B cell (primary cell): ENCODE results near the gene RAB8B. TPM values are rescaled to one million over a fixed set of nuclear protein-coding genes. Genes with fewer than 3 reads are reported as not detected.

Experiments
- ATAC-seq: fragments of 200-7000 bp; cut with Tn5 transposase; one replicate; pipeline ENCODE4 v1.10.0; 2021; ENCODE audit warnings: low read depth, mild to moderate bottlenecking, moderate number of reproducible peaks, moderate library complexity
- CTCF ChIA-PET: fragments of 350-600 bp; sonication (Branson Sonifier 250); formaldehyde crosslinking; loops from one replicate; lab custom pipeline; 2021; ENCODE audit warnings: antibody characterized with exemption, inconsistent platforms; lab: Charles Lee
- POLR2A ChIA-PET: fragments of 350-600 bp; sonication (Branson Sonifier 250); formaldehyde crosslinking; loops from one replicate; lab custom pipeline; 2021; ENCODE audit warnings: antibody characterized with exemption; lab: Charles Lee
- DNase-seq: peaks from one replicate; pipeline ENCODE4 v3.0.0; 2013
- H2AFZ ChIP-seq: 2 replicates; pipeline ENCODE4 v1.6.1; 2012; ENCODE audit warnings: mild to moderate bottlenecking, low read depth, low read length; ENCODE audit not compliant: insufficient read depth, poor library complexity, severe bottlenecking
- H3K27ac ChIP-seq, 2 donors: 1 replicate in 1 of 2; 2 replicates in 1 of 2; pipeline ENCODE4 v1.5.1; 2012 to 2013; ENCODE audit warnings: low read length in 2 of 2, mild to moderate bottlenecking in 2 of 2, moderate library complexity in 1 of 2
- H3K27me3 ChIP-seq, 4 experiments: fragments of 200-600 bp in 1 of 4; sonication (generic) in 1 of 4; replicated peaks in 1 of 4; 1 replicate in 2 of 4; 2 replicates in 2 of 4; pipeline versions ENCODE4 v1.6.1 to v1.7.0; 2013 to 2016; ENCODE audit warnings: low read length in 3 of 4, mild to moderate bottlenecking in 2 of 4, mixed read lengths in 1 of 4, moderate library complexity in 1 of 4; ENCODE audit not compliant: insufficient read depth in 4 of 4, control insufficient read depth in 3 of 4; ENCODE audit errors: control extremely low read depth in 1 of 4
- H3K36me3 ChIP-seq, 2 experiments: replicated peaks in 1 of 2; 1 replicate in 1 of 2; 2 replicates in 1 of 2; pipeline versions ENCODE4 v1.6.1 to v1.7.1; 2013; ENCODE audit warnings: low read length in 1 of 2; ENCODE audit not compliant: insufficient read depth in 2 of 2, control insufficient read depth in 1 of 2; ENCODE audit errors: control extremely low read depth in 1 of 2, extremely low read depth in 1 of 2
- H3K4me1 ChIP-seq, 2 donors: fragments of 200-600 bp in 1 of 2; sonication (generic) in 1 of 2; 1 replicate in 1 of 2; 2 replicates in 1 of 2; pipeline versions ENCODE4 v1.5.1 to v1.6.1; 2013 to 2017; ENCODE audit warnings: low read length in 2 of 2; ENCODE audit not compliant: control insufficient read depth in 2 of 2, insufficient read depth in 2 of 2
- H3K4me2 ChIP-seq: replicated peaks from 2 replicates; pipeline ENCODE3; 2012; ENCODE audit warnings: mild to moderate bottlenecking, low read depth, low read length; ENCODE audit not compliant: poor library complexity, severe bottlenecking
- H3K4me3 ChIP-seq, 5 experiments: fragments of 200-600 bp in 1 of 5; sonication (generic) in 1 of 5; 1 replicate in 3 of 5; 2 replicates in 2 of 5; pipeline versions ENCODE4 v1.5.1 to v1.7.0; 2011 to 2016; ENCODE audit warnings: low read length in 4 of 5, mild to moderate bottlenecking in 4 of 5, low read depth in 2 of 5, control low read depth in 1 of 5, moderate library complexity in 1 of 5; ENCODE audit not compliant: insufficient read depth in 1 of 5; ENCODE audit errors: control extremely low read depth in 1 of 5, extremely low read depth in 1 of 5
- H3K79me2 ChIP-seq: fragments of 200-600 bp; sonication (generic); one replicate; pipeline ENCODE4 v1.6.0; 2016; ENCODE audit warnings: low read length; ENCODE audit not compliant: control insufficient read depth, insufficient read depth
- H3K9ac ChIP-seq: fragments of 200-600 bp; sonication (generic); 2 replicates; pipeline ENCODE4 v1.6.1; 2017; ENCODE audit warnings: mild to moderate bottlenecking, low read length, moderate library complexity
- H3K9me3 ChIP-seq, 3 donors: one replicate each; pipeline versions ENCODE4 v1.6.1 to v1.7.1; 2013; ENCODE audit warnings: low read length in 2 of 3; ENCODE audit not compliant: control insufficient read depth in 2 of 3, insufficient read depth in 1 of 3; ENCODE audit errors: control extremely low read depth in 1 of 3
- H4K20me1 ChIP-seq: 2 replicates; pipeline ENCODE4 v1.6.0; 2012; ENCODE audit warnings: mild to moderate bottlenecking, low read length; ENCODE audit not compliant: insufficient read depth, control insufficient read depth, poor library complexity, severe bottlenecking
- H3K27ac Mint-ChIP-seq: one replicate; pipeline ENCODE4 v1.8.0; 2021; ENCODE audit warnings: mixed read lengths
- H3K27me3 Mint-ChIP-seq: one replicate; pipeline ENCODE4 v1.8.0; 2021; ENCODE audit warnings: mixed read lengths
- H3K4me1 Mint-ChIP-seq: one replicate; pipeline ENCODE4 v1.8.0; 2021; ENCODE audit warnings: mixed read lengths
- H3K4me3 Mint-ChIP-seq: one replicate; pipeline ENCODE4 v1.8.0; 2021; ENCODE audit warnings: mixed read lengths
- H3K9me3 Mint-ChIP-seq: one replicate; pipeline ENCODE4 v1.8.0; 2022; ENCODE audit warnings: mixed read lengths; ENCODE audit not compliant: insufficient read depth
- EZH2 ChIP-seq: IDR thresholded peaks from 2 replicates; pipeline ENCODE4 v1.6.1; 2012; ENCODE audit warnings: borderline replicate concordance, low read depth, mild to moderate bottlenecking, moderate library complexity, low read length; ENCODE audit not compliant: insufficient read depth, poor library complexity, severe bottlenecking
- WGBS: methylation state at CpG from one replicate; pipeline ENCODE4 v1.1.5; 2013; ENCODE audit warnings: missing lambda C conversion rate; ENCODE audit not compliant: insufficient coverage; 5-methylcytosine and 5-hydroxymethylcytosine counted together
- intact Hi-C: fragments of 100-400 bp; cut with micrococcal nuclease; formaldehyde crosslinking; loops from one replicate; pipeline ENCODE4 v1.10.0; 2022
- polyA plus RNA-seq: library from polyadenylated mRNA; depleted of rRNA; stranded (reverse); fragments of >200 nt; gene quantifications from 2 replicates; pipeline ENCODE4 v1.2.3, GENCODE V29; 2012
- total RNA-seq, 2 donors: library from RNA; stranded (reverse); fragments of 120-200 nt in 1 of 2; gene quantifications; 1 replicate in 1 of 2; 2 replicates in 1 of 2; pipeline versions ENCODE4 v1.2.3 to v1.2.4, GENCODE V29; 2013 to 2022
- TF ChIP-seq, protein P1 (sequence below): fragments of 200-600 bp; IDR thresholded peaks from one replicate; pipeline ENCODE4 v1.8.0; 2022; ENCODE audit warnings: antibody characterized with exemption, mild to moderate bottlenecking

The RAB8B gene
- total and polyA plus RNA-seq, 2 donors (not counting 1 experiment from before 2014, with no cell fraction given): 9.6 to 61.3 TPM

DNA sequence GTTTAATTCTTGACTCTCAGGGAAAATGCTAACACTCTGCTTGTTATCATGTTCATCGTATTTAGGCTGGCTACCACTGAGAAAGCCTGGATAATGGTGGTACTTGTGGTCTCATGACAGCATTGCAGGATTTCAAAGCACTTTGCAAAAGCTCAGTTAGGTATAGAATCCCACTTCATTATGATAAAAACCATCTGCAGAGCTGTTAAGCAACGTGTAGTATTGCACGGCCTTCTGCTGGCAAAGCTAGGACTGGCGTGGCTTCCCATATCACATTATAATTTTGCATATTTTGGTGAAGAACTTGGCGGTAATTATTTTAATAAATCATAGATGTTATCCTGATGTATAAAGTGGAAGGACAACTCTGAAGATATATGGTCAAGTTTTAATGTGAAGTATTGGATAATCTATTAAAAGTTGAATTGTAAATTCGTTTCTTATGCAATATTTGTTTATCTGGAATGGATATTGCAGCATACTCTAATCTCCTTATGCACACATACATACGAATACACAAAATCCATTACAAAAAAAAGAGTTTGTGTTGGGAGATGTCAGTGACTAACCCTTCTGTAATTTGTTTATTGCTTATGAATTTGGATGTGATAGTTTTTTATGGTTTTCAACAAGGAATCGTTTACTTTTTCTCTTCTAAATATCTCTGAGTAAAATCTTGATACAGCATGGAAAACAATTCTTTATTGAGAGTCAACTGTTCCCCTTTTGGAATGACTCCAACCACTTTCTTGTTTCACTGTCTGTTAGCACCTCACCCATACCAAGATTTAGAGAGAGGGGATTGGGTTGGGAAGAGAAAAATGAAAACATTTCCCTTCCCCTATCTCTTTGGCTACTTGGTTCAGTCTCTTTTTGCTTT is 9.2 kb downstream of the RAB8B start:
- TF ChIP-seq, protein P1, sequence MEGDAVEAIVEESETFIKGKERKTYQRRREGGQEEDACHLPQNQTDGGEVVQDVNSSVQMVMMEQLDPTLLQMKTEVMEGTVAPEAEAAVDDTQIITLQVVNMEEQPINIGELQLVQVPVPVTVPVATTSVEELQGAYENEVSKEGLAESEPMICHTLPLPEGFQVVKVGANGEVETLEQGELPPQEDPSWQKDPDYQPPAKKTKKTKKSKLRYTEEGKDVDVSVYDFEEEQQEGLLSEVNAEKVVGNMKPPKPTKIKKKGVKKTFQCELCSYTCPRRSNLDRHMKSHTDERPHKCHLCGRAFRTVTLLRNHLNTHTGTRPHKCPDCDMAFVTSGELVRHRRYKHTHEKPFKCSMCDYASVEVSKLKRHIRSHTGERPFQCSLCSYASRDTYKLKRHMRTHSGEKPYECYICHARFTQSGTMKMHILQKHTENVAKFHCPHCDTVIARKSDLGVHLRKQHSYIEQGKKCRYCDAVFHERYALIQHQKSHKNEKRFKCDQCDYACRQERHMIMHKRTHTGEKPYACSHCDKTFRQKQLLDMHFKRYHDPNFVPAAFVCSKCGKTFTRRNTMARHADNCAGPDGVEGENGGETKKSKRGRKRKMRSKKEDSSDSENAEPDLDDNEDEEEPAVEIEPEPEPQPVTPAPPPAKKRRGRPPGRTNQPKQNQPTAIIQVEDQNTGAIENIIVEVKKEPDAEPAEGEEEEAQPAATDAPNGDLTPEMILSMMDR: no peak
- no peak for TF ChIP-seq EZH2
- Mint-ChIP-seq H3K27me3 (no peaks in the 10 kb centered on the region), H3K9me3 (no peaks in the 10 kb centered on the region), H3K27ac (no peak overlapping the region), H3K4me1 (peaks cover 82% of the 10 kb centered on the region), H3K4me3 (no peak overlapping the region)
- no peak overlapping the region for H3K27ac ChIP-seq
- POLR2A ChIA-PET: no interaction called here
- no peak overlapping the region for H3K9ac ChIP-seq
- peaks cover 44 to 55% of the 10 kb centered on the region in 2 donors for H3K4me1 ChIP-seq
- no peak for ATAC-seq
- 100% methylated on average over 1 of the region's 8 CpGs for WGBS
- peaks cover 63% of the 10 kb centered on the region for H4K20me1 ChIP-seq
- H3K36me3 ChIP-seq: peaks cover 7 to 10% of the 10 kb centered on the region in 2 experiments
- CTCF ChIA-PET: interaction anchor here (1.1 to 1.2 kb wide), 2 partner anchors 26 to 78 kb away, joined by 4 read pairs; no protein-coding TSS in a partner anchor
- H3K4me2 ChIP-seq: no peak overlapping the region
- no peak overlapping the region for H2AFZ ChIP-seq
- intact Hi-C loops: no loop called here
- no peak for DNase-seq
- H3K27me3 ChIP-seq: no peaks in the 10 kb centered on the region
- H3K79me2 ChIP-seq: peaks cover 100% of the 10 kb centered on the region
- H3K9me3 ChIP-seq: no peaks in the 10 kb centered on the region
- no peak overlapping the region for H3K4me3 ChIP-seq
